Progenitor cell of endocrine pancreas (in vitro differentiated cells): ENCODE measurements around the gene UBE2K. TPM values are rescaled to one million over a fixed set of nuclear protein-coding genes. Genes with fewer than 3 reads are reported as not detected.

Experiments used
- DNase-seq: peaks from one replicate; pipeline ENCODE4 v3.0.0; 2021; ENCODE audit warnings: low spot score; ENCODE audit not compliant: unreplicated experiment
- H3K27ac Mint-ChIP-seq: 2 replicates; pipeline ENCODE4 v1.8.0; 2021; ENCODE audit warnings: mild to moderate bottlenecking, moderate library complexity, mixed read lengths
- H3K27me3 Mint-ChIP-seq: 2 replicates; pipeline ENCODE4 v1.8.0; 2021; ENCODE audit warnings: mixed read lengths
- H3K36me3 Mint-ChIP-seq: 2 replicates; pipeline ENCODE4 v1.8.0; 2022; ENCODE audit warnings: mixed read lengths; ENCODE audit not compliant: insufficient read depth
- H3K4me1 Mint-ChIP-seq: 2 replicates; pipeline ENCODE4 v1.8.0; 2021; ENCODE audit warnings: low read depth, mixed read lengths
- H3K4me3 Mint-ChIP-seq: 2 replicates; pipeline ENCODE4 v1.8.0; 2021; ENCODE audit warnings: low read depth, mild to moderate bottlenecking, moderate library complexity, mixed read lengths
- H3K9me3 Mint-ChIP-seq: 2 replicates; pipeline ENCODE4 v1.8.0; 2021; ENCODE audit warnings: low read depth, mixed read lengths
- total RNA-seq: library from RNA; stranded (reverse); gene quantifications from 2 replicates; pipeline ENCODE4 v1.2.1, GENCODE V29; 2021
- TF ChIP-seq, protein P1 (sequence below): fragments of 200-600 bp; sonication (generic); IDR thresholded peaks from one replicate; pipeline ENCODE4 v1.5.0; 2021; ENCODE audit warnings: antibody characterized with exemption, mild to moderate bottlenecking; ENCODE audit not compliant: unreplicated experiment

The UBE2K gene
- total RNA-seq, 1 donor from 2014 or later, result 110 TPM

DNA sequence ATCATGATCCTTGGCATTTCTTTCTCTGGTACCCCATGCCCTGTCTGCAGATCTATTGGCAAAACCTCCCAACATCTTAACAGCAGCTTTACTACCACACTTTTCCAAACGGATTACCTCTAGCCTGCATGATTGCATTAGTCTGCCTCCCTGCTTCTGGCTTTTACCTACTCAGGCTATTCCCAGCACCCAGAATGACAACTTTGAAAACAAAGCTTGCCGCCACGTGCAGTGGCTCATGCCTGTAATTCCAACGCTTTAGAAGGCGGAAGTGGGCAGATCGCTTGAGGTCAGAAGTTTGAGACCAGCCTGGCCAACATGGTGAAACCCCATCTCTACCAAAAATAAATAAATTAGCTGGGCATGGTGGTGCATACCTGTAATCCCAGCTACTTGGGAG is 60.2 kb downstream of the UBE2K start:
- Mint-ChIP-seq H3K27me3 (no peaks in the 10 kb centered on the region), H3K9me3 (no peaks in the 10 kb centered on the region), H3K4me1 (peaks cover 4% of the 10 kb centered on the region), H3K4me3 (no peak overlapping the region), H3K27ac (no peak overlapping the region), H3K36me3 (peaks cover 30% of the 10 kb centered on the region)
- DNase-seq, result no peak
- TF ChIP-seq, protein P1, sequence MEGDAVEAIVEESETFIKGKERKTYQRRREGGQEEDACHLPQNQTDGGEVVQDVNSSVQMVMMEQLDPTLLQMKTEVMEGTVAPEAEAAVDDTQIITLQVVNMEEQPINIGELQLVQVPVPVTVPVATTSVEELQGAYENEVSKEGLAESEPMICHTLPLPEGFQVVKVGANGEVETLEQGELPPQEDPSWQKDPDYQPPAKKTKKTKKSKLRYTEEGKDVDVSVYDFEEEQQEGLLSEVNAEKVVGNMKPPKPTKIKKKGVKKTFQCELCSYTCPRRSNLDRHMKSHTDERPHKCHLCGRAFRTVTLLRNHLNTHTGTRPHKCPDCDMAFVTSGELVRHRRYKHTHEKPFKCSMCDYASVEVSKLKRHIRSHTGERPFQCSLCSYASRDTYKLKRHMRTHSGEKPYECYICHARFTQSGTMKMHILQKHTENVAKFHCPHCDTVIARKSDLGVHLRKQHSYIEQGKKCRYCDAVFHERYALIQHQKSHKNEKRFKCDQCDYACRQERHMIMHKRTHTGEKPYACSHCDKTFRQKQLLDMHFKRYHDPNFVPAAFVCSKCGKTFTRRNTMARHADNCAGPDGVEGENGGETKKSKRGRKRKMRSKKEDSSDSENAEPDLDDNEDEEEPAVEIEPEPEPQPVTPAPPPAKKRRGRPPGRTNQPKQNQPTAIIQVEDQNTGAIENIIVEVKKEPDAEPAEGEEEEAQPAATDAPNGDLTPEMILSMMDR, result no peak

DNA sequence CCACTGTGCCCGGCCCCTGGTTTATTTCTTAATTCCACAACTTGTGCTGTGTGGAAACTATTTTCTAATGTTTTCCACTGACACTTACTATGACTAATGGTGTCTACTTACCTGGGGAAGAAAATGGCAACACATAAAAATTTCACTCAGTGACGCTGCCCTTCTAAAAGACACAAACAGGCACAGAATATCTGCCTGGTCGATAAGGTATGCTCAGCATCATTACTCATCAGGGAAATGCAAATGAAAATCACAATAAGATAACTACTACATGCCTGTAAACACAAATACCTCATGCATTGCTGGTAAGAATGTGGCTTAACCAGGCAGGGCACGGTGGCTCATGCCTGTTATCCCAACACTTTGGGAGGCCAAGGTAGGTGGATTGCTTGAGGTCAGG is 61.6 kb downstream of the UBE2K start:
- H3K4me3 Mint-ChIP-seq, result no peak overlapping the region
- no peak for DNase-seq
- no peaks in the 10 kb centered on the region for H3K27me3 Mint-ChIP-seq
- H3K36me3 Mint-ChIP-seq, result peaks cover 33% of the 10 kb centered on the region
- peaks cover 4% of the 10 kb centered on the region for H3K4me1 Mint-ChIP-seq
- H3K9me3 Mint-ChIP-seq, result no peaks in the 10 kb centered on the region
- H3K27ac Mint-ChIP-seq, result no peak overlapping the region
- TF ChIP-seq, protein P1, result no peak

GRCh38 chr4:39761005-39761667 is 63.2 kb downstream of the UBE2K start:
- peak overlapping the region; percentile 59 for H3K27ac Mint-ChIP-seq
- H3K27me3 Mint-ChIP-seq, result no peaks in the 10 kb centered on the region
- peaks cover 3% of the 10 kb centered on the region for H3K4me1 Mint-ChIP-seq
- no peak overlapping the region for H3K4me3 Mint-ChIP-seq
- H3K36me3 Mint-ChIP-seq, result peaks cover 30% of the 10 kb centered on the region
- TF ChIP-seq, protein P1, result no peak
- H3K9me3 Mint-ChIP-seq, result no peaks in the 10 kb centered on the region
- no peak for DNase-seq

- DNase-seq, result no peak
- H3K27ac Mint-ChIP-seq, result no peak overlapping the region
- no peaks in the 10 kb centered on the region for H3K9me3 Mint-ChIP-seq
- no peaks in the 10 kb centered on the region for H3K27me3 Mint-ChIP-seq
- H3K4me1 Mint-ChIP-seq, result no peaks in the 10 kb centered on the region
- H3K36me3 Mint-ChIP-seq, result peaks cover 19% of the 10 kb centered on the region
- TF ChIP-seq, protein P1, result no peak
- no peak overlapping the region for H3K4me3 Mint-ChIP-seq
These were observed 66.0 kb downstream of the UBE2K start for GRCh38 chr4:39763714-39764572.

DNA sequence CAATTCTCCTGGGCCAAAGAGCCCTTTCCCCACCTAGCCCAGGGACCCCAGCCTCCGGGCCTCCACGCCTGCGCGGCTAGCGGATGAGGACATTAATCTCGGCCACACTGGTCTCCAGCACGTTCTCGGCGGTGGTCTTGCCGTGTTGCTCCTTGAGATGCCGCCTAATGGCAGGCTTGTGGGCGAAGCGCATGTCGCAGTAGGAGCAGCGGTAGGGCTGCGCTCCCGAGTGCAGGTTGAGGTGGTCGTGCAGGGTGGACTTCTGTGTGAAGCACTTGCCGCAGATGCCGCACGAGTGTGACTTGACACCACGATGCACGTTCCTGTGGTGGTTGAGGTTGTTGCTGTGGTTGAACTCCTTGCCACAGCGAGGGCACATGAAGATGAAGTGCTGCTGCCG is 72.1 kb downstream of the UBE2K start:
- no peak for DNase-seq
- Mint-ChIP-seq H3K36me3 (peaks cover 16% of the 10 kb centered on the region), H3K4me1 (no peaks in the 10 kb centered on the region), H3K27me3 (no peaks in the 10 kb centered on the region), H3K27ac (no peak overlapping the region), H3K9me3 (no peaks in the 10 kb centered on the region), H3K4me3 (no peak overlapping the region)
- TF ChIP-seq, protein P1, result no peak
